GM19438 (cell line): Measurements from ENCODE around the gene CCDC12.

ENCODE experiments used
- ATAC-seq: cut with Tn5 transposase; IDR thresholded peaks from one replicate; pipeline ENCODE4 v1.9.1; 2021; ENCODE audit warnings: low read depth; ENCODE audit not compliant: unreplicated experiment

CCDC12 gene

GRCh38 chr3:46943237-46944187, 33.0 kb downstream of the CCDC12 start:
- peak; percentile 56 for ATAC-seq

- no peak for ATAC-seq
Measured at GRCh38 chr3:46942481-46943236, 33.9 kb downstream of the CCDC12 start.

GRCh38 chr3:46942076-46942475, 34.5 kb downstream of the CCDC12 start:
- ATAC-seq: no peak

- ATAC-seq: no peak
Measured at GRCh38 chr3:46939578-46940445, 36.7 kb downstream of the CCDC12 start.

GRCh38 chr3:46938118-46938517, 38.4 kb downstream of the CCDC12 start:
- ATAC-seq: no peak

- ATAC-seq: no peak
Measured at GRCh38 chr3:46936733-46937250, 39.8 kb downstream of the CCDC12 start.

GRCh38 chr3:46935989-46936558, 40.5 kb downstream of the CCDC12 start:
- no peak for ATAC-seq

- ATAC-seq: no peak
Measured at GRCh38 chr3:46935168-46935858, 41.2 kb downstream of the CCDC12 start.

- ATAC-seq: no peak
Measured at GRCh38 chr3:46934498-46935167, 41.9 kb downstream of the CCDC12 start.

- no peak for ATAC-seq
Measured at GRCh38 chr3:46934072-46934471, 42.5 kb downstream of the CCDC12 start.

GRCh38 chr3:46933261-46933660, 43.3 kb downstream of the CCDC12 start:
- no peak for ATAC-seq

GRCh38 chr3:46932455-46933225, 43.9 kb downstream of the CCDC12 start:
- ATAC-seq: no peak

- ATAC-seq: no peak
Measured at GRCh38 chr3:46931631-46932331, 44.8 kb downstream of the CCDC12 start.

- no peak for ATAC-seq
Measured at GRCh38 chr3:46930945-46931403, 45.6 kb downstream of the CCDC12 start.

GRCh38 chr3:46930166-46930944, 46.2 kb downstream of the CCDC12 start:
- no peak for ATAC-seq

GRCh38 chr3:46929324-46929723, 47.2 kb downstream of the CCDC12 start:
- ATAC-seq: no peak

GRCh38 chr3:46928282-46928681, 48.3 kb downstream of the CCDC12 start:
- no peak for ATAC-seq
